Measurements from ENCODE around the gene CEP164. TPM values are rescaled to one million over a fixed set of nuclear protein-coding genes. Genes with fewer than 3 reads are reported as not detected.

Gene CEP164
- polyA plus RNA-seq, 5 donors, result 30.9 to 37.3 (median 32.9) TPM

DNA sequence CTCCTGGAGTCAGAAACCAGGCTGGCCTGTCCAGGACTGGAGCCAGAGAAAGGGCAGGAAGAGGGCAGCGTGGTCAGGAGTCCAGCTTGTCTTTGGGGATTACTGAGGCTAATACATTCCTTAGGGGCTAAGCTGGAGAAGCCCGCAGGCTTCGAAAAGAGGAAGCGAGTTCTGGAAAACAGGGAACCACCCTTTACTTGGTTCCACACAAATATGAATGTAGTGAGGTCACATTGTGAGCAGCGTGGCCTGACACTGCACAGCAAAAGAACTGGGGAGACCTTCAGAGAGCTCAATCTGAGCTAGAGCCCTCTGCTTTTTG lies 132.3 kb downstream of the CEP164 start:
- DNase-seq, result no peak

DNA sequence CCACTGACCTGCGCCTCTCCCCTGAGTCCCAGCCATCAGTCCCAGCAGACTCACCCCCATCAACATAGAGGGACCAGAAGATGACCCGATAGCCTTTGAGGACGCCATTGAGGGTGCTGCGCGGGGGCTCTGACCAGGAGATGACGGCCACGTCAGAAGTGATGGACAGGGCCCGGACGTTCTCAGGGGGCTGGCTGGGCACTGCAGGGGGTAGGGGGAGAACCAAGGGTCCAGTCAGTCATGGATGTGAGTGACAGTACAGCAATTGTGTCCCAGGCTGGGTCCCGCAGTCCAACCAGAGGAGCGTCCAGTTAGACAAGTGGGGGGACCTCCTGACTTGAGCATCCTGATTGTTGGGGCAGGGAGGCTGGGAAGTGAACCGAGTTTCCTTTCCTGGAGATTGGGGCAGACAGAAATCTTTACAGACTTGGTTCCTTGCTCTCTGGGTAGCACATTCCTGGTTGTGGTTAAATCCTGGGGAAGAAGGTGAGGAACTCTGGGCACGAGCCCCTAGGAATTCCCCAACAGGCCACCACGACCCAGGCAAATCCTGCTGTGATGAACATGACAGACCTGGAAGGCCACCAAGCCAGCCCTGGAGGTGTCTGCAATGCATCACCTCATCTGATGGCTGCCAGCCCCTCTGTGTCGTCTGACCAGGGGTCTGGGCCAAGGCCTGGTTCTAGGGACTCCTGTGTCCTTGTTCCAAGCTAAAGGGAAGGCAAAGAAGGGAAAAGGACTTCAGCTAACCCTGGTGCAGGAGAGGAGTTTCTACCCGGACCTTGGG lies 133.9 kb downstream of the CEP164 start:
- DNase-seq, result no peak

- no peak for DNase-seq
Measured at GRCh38 chr11:117462183-117462863, 134.7 kb downstream of the CEP164 start.

GRCh38 chr11:117462864-117463247 lies 135.2 kb downstream of the CEP164 start:
- no peak for DNase-seq

Other genes with a start within 250 kb of the CEP164 start
- 10 to 100 TPM; 25.9 to 41.9 (median 29.5) TPM for gene SIK3, start 229.4 kb upstream of the CEP164 start, polyA plus RNA-seq (ENCODE audit: insufficient read depth in 1 of 5, insufficient read length in 5 of 5, low replicate concordance in 1 of 5)
- 10 to 100 TPM; 48.3 to 70.6 (median 65.0) TPM for gene PAFAH1B2, start 183.6 kb upstream of the CEP164 start, polyA plus RNA-seq (ENCODE audit: insufficient read depth in 1 of 5, insufficient read length in 5 of 5, low replicate concordance in 1 of 5)
- gene SIDT2, start 149.1 kb upstream of the CEP164 start, polyA plus RNA-seq (ENCODE audit: insufficient read depth in 1 of 5, insufficient read length in 5 of 5, low replicate concordance in 1 of 5), result 10 to 100 TPM; 22.5 to 36.4 (median 29.8) TPM
- 100 to 1,000 TPM in 4 of 5 donors, 10 to 100 TPM in 1; 82.1 to 304 (median 177) TPM for gene TAGLN, start 128.5 kb upstream of the CEP164 start, polyA plus RNA-seq (ENCODE audit: insufficient read depth in 1 of 5, insufficient read length in 5 of 5, low replicate concordance in 1 of 5)
- 10 to 100 TPM; 19.5 to 29.0 (median 25.7) TPM for gene PCSK7, start 95.8 kb upstream of the CEP164 start, polyA plus RNA-seq (ENCODE audit: insufficient read depth in 1 of 5, insufficient read length in 5 of 5, low replicate concordance in 1 of 5)
- 10 to 100 TPM; 24.7 to 33.7 (median 31.1) TPM for gene RNF214, start 95.2 kb upstream of the CEP164 start, polyA plus RNA-seq (ENCODE audit: insufficient read depth in 1 of 5, insufficient read length in 5 of 5, low replicate concordance in 1 of 5)
- gene BACE1-AS, start 36.5 kb upstream of the CEP164 start, polyA plus RNA-seq (ENCODE audit: insufficient read depth in 1 of 5, insufficient read length in 5 of 5, low replicate concordance in 1 of 5), result 10 to 100 TPM; 18.9 to 23.1 (median 21.6) TPM
- 10 to 100 TPM; 41.7 to 52.5 (median 45.9) TPM for gene BACE1, start 11.6 kb upstream of the CEP164 start, polyA plus RNA-seq (ENCODE audit: insufficient read depth in 1 of 5, insufficient read length in 5 of 5, low replicate concordance in 1 of 5)

Measured in right lung (tissue), 5 donors.